Keratinocyte (primary cell): ENCODE measurements around the gene ARID1B.

Experiments
- EZH2 ChIP-seq: IDR thresholded peaks from one replicate; pipeline ENCODE4 v1.6.1; 2012; ENCODE audit warnings: inconsistent platforms, mild to moderate bottlenecking, low read length, moderate library complexity
- TF ChIP-seq, protein P1 (sequence below), 3 experiments: IDR thresholded peaks in 1 of 3; conservative IDR thresholded peaks in 1 of 3; optimal IDR thresholded peaks in 1 of 3; 2 replicates in 2 of 3; 3 replicates in 1 of 3; pipeline versions ENCODE3 to v1.5.1; 2011; ENCODE audit warnings: low read length in 3 of 3, mild to moderate bottlenecking in 3 of 3, moderate library complexity in 2 of 3, control low read depth in 1 of 3, inconsistent platforms in 1 of 3; ENCODE audit not compliant: insufficient read depth in 2 of 3; ENCODE audit errors: extremely low read depth in 1 of 3

- TF ChIP-seq, protein P1, sequence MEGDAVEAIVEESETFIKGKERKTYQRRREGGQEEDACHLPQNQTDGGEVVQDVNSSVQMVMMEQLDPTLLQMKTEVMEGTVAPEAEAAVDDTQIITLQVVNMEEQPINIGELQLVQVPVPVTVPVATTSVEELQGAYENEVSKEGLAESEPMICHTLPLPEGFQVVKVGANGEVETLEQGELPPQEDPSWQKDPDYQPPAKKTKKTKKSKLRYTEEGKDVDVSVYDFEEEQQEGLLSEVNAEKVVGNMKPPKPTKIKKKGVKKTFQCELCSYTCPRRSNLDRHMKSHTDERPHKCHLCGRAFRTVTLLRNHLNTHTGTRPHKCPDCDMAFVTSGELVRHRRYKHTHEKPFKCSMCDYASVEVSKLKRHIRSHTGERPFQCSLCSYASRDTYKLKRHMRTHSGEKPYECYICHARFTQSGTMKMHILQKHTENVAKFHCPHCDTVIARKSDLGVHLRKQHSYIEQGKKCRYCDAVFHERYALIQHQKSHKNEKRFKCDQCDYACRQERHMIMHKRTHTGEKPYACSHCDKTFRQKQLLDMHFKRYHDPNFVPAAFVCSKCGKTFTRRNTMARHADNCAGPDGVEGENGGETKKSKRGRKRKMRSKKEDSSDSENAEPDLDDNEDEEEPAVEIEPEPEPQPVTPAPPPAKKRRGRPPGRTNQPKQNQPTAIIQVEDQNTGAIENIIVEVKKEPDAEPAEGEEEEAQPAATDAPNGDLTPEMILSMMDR (optimal IDR thresholded peaks at IDR 0.05 in 1 of 3, IDR thresholded peaks at IDR 0.05 in 1 of 3, conservative IDR thresholded peaks at IDR 0.05 in 1 of 3; ENCODE audit: extremely low read depth in 1 of 3, insufficient read depth in 2 of 3, low read length in 3 of 3) = no peak
- TF ChIP-seq EZH2 = no peak
Measured at GRCh38 chr6:157246048-157246630, 469.0 kb downstream of the ARID1B start.
